IMR-90 (cell line): Measurements from ENCODE around the gene GABRE. TPM values are rescaled to one million over a fixed set of nuclear protein-coding genes. Genes with fewer than 3 reads are reported as not detected.

Experiments
- ATAC-seq: fragments of 200-7000 bp; cut with Tn5 transposase; 2 replicates; pipeline ENCODE4 v1.9.1; 2020; ENCODE audit warnings: low read depth, mild to moderate bottlenecking, moderate library complexity
- BruUV-seq: library from RNA; stranded (reverse); fragments of 400-500 nt; replicated peaks from 2 replicates; lab custom pipeline; 2021; lab: Mats Ljungman, UMichigan
- CTCF ChIA-PET: fragments of 300-600 bp; formaldehyde crosslinking; extraction: SDS; loops from one replicate; lab custom pipeline; 2021; ENCODE audit warnings: antibody characterized with exemption; lab: Yijun Ruan, JAX
- POLR2A ChIA-PET: fragments of 300-600 bp; sonication (Branson Sonifier 250); formaldehyde crosslinking; loops from one replicate; lab custom pipeline; 2022; ENCODE audit warnings: antibody characterized with exemption; ENCODE audit not compliant: unreplicated experiment; lab: Charles Lee
- DNase-seq: peaks from one replicate; pipeline ENCODE4 v3.0.0; 2013
- H2AFZ ChIP-seq: replicated peaks from 2 replicates; pipeline ENCODE3; 2013; ENCODE audit warnings: low read length, mild to moderate bottlenecking; ENCODE audit not compliant: poor library complexity
- H2AK5ac ChIP-seq: 2 replicates; pipeline ENCODE4 v1.6.1; 2013; ENCODE audit warnings: low read depth, low read length, inconsistent platforms
- H2AK9ac ChIP-seq: replicated peaks from 2 replicates; pipeline ENCODE3; 2013; ENCODE audit warnings: mild to moderate bottlenecking, low read depth, low read length, moderate library complexity; ENCODE audit not compliant: poor library complexity
- H2BK120ac ChIP-seq: 2 replicates; pipeline ENCODE4 v1.6.1; 2013; ENCODE audit warnings: low read depth, low read length, inconsistent platforms
- H2BK15ac ChIP-seq: 3 replicates; pipeline ENCODE4 v1.6.1; 2013; ENCODE audit warnings: low read depth, low read length, inconsistent platforms
- H2BK20ac ChIP-seq: 2 replicates; pipeline ENCODE4 v1.6.1; 2013; ENCODE audit warnings: low read depth, mild to moderate bottlenecking, inconsistent platforms, low read length, moderate library complexity
- H2BK5ac ChIP-seq: 2 replicates; pipeline ENCODE4 v1.6.1; 2013; ENCODE audit warnings: mild to moderate bottlenecking, low read depth, low read length, inconsistent platforms; ENCODE audit not compliant: poor library complexity, severe bottlenecking
- H3K14ac ChIP-seq: replicated peaks from 2 replicates; pipeline ENCODE4 v1.6.1; 2013; ENCODE audit warnings: low read depth, low read length, inconsistent platforms
- H3K18ac ChIP-seq: 2 replicates; pipeline ENCODE4 v1.6.1; 2013; ENCODE audit warnings: low read depth, low read length, control low read depth
- H3K23ac ChIP-seq: 2 replicates; pipeline ENCODE4 v1.6.1; 2013; ENCODE audit warnings: low read depth, low read length, inconsistent platforms
- H3K27ac ChIP-seq: 2 replicates; pipeline ENCODE4 v1.5.1; 2013; ENCODE audit warnings: mild to moderate bottlenecking, control low read depth, low read length; ENCODE audit not compliant: insufficient read depth
- H3K27me3 ChIP-seq: 2 replicates; pipeline ENCODE4 v1.6.1; 2013; ENCODE audit warnings: low read length; ENCODE audit not compliant: control insufficient read depth, insufficient read depth
- H3K36me3 ChIP-seq: 2 replicates; pipeline ENCODE4 v1.6.1; 2013; ENCODE audit warnings: low read length, mixed read lengths; ENCODE audit not compliant: control insufficient read depth, insufficient read depth
- H3K4ac ChIP-seq: 2 replicates; pipeline ENCODE4 v1.6.1; 2013; ENCODE audit warnings: low read depth, low read length, inconsistent platforms
- H3K4me1 ChIP-seq: 2 replicates; pipeline ENCODE4 v1.6.1; 2013; ENCODE audit warnings: low read length, mixed read lengths; ENCODE audit not compliant: control insufficient read depth, insufficient read depth
- H3K4me2 ChIP-seq: 2 replicates; pipeline ENCODE4 v1.6.1; 2013; ENCODE audit warnings: low read depth, mild to moderate bottlenecking, control low read depth, low read length, moderate library complexity
- H3K4me3 ChIP-seq: 2 replicates; pipeline ENCODE4 v1.5.1; 2013; ENCODE audit warnings: low read depth, mild to moderate bottlenecking, control low read depth, low read length, moderate library complexity; ENCODE audit not compliant: insufficient read depth
- H3K56ac ChIP-seq: 2 replicates; pipeline ENCODE4 v1.6.1; 2013; ENCODE audit warnings: low read length, inconsistent platforms; ENCODE audit not compliant: insufficient read depth; ENCODE audit errors: extremely low read depth
- H3K79me1 ChIP-seq, 2 experiments: 2 replicates each; pipeline ENCODE4 v1.6.1; 2013; ENCODE audit warnings: low read length in 2 of 2, inconsistent platforms in 1 of 2, low read depth in 1 of 2
- H3K9ac ChIP-seq: 2 replicates; pipeline ENCODE4 v1.6.1; 2013; ENCODE audit warnings: low read depth, low read length, control low read depth
- H3K9me1 ChIP-seq: 2 replicates; pipeline ENCODE4 v1.6.1; 2013; ENCODE audit warnings: low read length, inconsistent platforms; ENCODE audit not compliant: insufficient read depth
- H3K9me3 ChIP-seq: 2 replicates; pipeline ENCODE4 v1.6.1; 2013; ENCODE audit warnings: low read length; ENCODE audit not compliant: control insufficient read depth, insufficient read depth
- H4K20me1 ChIP-seq: 2 replicates; pipeline ENCODE4 v1.6.1; 2013; ENCODE audit warnings: low read length, inconsistent platforms; ENCODE audit not compliant: insufficient read depth
- H4K5ac ChIP-seq: 2 replicates; pipeline ENCODE4 v1.6.1; 2013; ENCODE audit warnings: mild to moderate bottlenecking, low read depth, low read length, control low read depth
- H4K8ac ChIP-seq, 2 experiments: 2 replicates each; pipeline ENCODE4 v1.6.1; 2013; ENCODE audit warnings: low read depth in 2 of 2, low read length in 2 of 2, control low read depth in 1 of 2, inconsistent platforms in 1 of 2
- H4K91ac ChIP-seq: 2 replicates; pipeline ENCODE4 v1.6.1; 2013; ENCODE audit warnings: low read depth, low read length, inconsistent platforms; ENCODE audit not compliant: insufficient read depth
- MAFK ChIP-seq: IDR thresholded peaks from 2 replicates; pipeline ENCODE4 v1.6.1; 2012; ENCODE audit warnings: low read depth, low read length, improper control_type of control experiment
- MAZ ChIP-seq: IDR thresholded peaks from 2 replicates; pipeline ENCODE4 v1.6.1; 2012; ENCODE audit warnings: low read depth, mild to moderate bottlenecking, low read length, improper control_type of control experiment, moderate library complexity, borderline replicate concordance
- MXI1 ChIP-seq: IDR thresholded peaks from 2 replicates; pipeline ENCODE4 v1.6.1; 2012; ENCODE audit warnings: low read depth, mild to moderate bottlenecking, low read length, moderate library complexity, borderline replicate concordance
- RCOR1 ChIP-seq: IDR thresholded peaks from 2 replicates; pipeline ENCODE4 v1.6.1; 2012; ENCODE audit warnings: mild to moderate bottlenecking, low read length, improper control_type of control experiment; ENCODE audit not compliant: insufficient replicate concordance
- WGBS, 2 experiments: methylation state at CpG; one replicate each; pipeline versions ENCODE4 v1.1.5 to v1.1.7; 2013; ENCODE audit warnings: missing lambda C conversion rate in 2 of 2; ENCODE audit not compliant: insufficient read length in 1 of 2; ENCODE audit errors: extremely low coverage in 2 of 2; 5-methylcytosine and 5-hydroxymethylcytosine counted together
- dilution Hi-C: fragments of 300-500 bp; cut with HindIII; formaldehyde crosslinking; loops from one replicate; pipeline ENCODE4 v1.14.3; 2018; ENCODE audit warnings: low sequenced_read_pairs; ENCODE audit not compliant: unreplicated experiment
- in situ Hi-C: fragments of 300-500 bp; cut with MboI; formaldehyde crosslinking; loops from 3 replicates; pipeline ENCODE4 v1.14.3; 2019; ENCODE audit warnings: low sequenced_read_pairs, inconsistent platforms, mixed read lengths
- intact Hi-C: fragments of 100-400 bp; cut with micrococcal nuclease; formaldehyde crosslinking; loops from 2 replicates; pipeline ENCODE4 v1.10.0; 2022
- polyA plus RNA-seq, 3 experiments: library from polyadenylated mRNA; depleted of rRNA; stranded (reverse); fragments of >200 nt; gene quantifications; 2 replicates each; pipeline ENCODE4 v1.2.3, GENCODE V29; 2012; ENCODE audit warnings: low replicate concordance in 1 of 3
- total RNA-seq: library from RNA; depleted of rRNA; stranded (reverse); fragments of >200 nt; gene quantifications from 2 replicates; pipeline ENCODE4 v1.2.3, GENCODE V29; 2012

Gene GABRE
- total and polyA plus RNA-seq, 2 of the 4 experiments (the other 2 are of a cell fraction): 1.3 to 1.6 TPM

DNA sequence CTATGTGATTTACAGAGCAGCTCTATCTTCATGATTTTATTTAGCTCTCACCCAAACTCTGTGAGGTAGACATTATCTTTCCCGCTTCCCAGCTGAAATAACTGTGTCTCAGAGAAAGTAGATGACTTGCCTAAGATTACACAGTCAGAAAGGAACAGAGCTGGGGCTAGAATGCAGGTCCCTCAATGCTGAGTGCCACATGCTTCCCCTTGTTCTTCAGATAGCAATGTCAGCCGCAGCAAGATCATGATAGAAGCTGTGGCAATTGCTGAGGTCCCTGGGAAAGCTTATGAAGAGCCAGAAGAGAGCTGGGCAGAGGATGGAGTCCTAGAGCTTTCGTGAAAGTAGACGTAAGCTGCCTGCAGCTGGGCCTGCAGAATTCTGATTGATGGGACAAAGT, 11.1 kb upstream of the GABRE start:
- Histone ChIP-seq H3K14ac (no peak overlapping the region), H3K4ac (no peak overlapping the region), H3K4me3 (no peak overlapping the region), H2BK120ac (no peak overlapping the region), H3K36me3 (no peaks in the 10 kb centered on the region), H2AK5ac (no peak overlapping the region), H3K4me1 (no peaks in the 10 kb centered on the region; the same call in 1 of the 2 replicates), H2AFZ (no peak overlapping the region), H3K18ac (no peak overlapping the region), H3K27me3 (no peaks in the 10 kb centered on the region), H4K8ac (no peak overlapping the region), H2BK5ac (no peak overlapping the region), H3K9ac (no peak overlapping the region), H3K56ac (no peak overlapping the region), H2BK20ac (no peak overlapping the region), H3K9me3 (peaks cover 4% of the 10 kb centered on the region; the same call in 1 of the 2 replicates), H2AK9ac (no peak overlapping the region), H3K9me1 (no peaks in the 10 kb centered on the region), H4K91ac (no peak overlapping the region), H4K5ac (no peak overlapping the region), H2BK15ac (no peak overlapping the region), H3K23ac (no peak overlapping the region), H4K20me1 (no peaks in the 10 kb centered on the region), H3K4me2 (no peak overlapping the region), H3K27ac (no peak overlapping the region), H3K79me1 (no peaks in the 10 kb centered on the region)
- no TSS peak for BruUV-seq
- intact Hi-C loops (no loop called here), dilution Hi-C loops (no loop called here), in situ Hi-C loops (no loop called here)
- POLR2A ChIA-PET: no interaction called here
- CTCF ChIA-PET: interaction anchor here (0.5 kb wide), 1 partner anchor 1767 kb away, joined by 4 read pairs; no protein-coding TSS in a partner anchor
- no peak for TF ChIP-seq RCOR1
- TF ChIP-seq MAZ: no peak
- no peak for TF ChIP-seq MAFK
- TF ChIP-seq MXI1: no peak
- ATAC-seq: no peak
- no CpG with 5 or more reads among the region's 4 CpGs for WGBS, 2 experiments
- no peak for DNase-seq
